ENCODE data around the gene TSHZ2. TPM values are rescaled to one million over a fixed set of nuclear protein-coding genes. Genes with fewer than 3 reads are reported as not detected.

The TSHZ2 gene
- total RNA-seq, 5 donors from 2014 or later (not counting 1 experiment from before 2014, with no cell fraction given) = 20.2 to 42.9 (median 25.8) TPM

DNA sequence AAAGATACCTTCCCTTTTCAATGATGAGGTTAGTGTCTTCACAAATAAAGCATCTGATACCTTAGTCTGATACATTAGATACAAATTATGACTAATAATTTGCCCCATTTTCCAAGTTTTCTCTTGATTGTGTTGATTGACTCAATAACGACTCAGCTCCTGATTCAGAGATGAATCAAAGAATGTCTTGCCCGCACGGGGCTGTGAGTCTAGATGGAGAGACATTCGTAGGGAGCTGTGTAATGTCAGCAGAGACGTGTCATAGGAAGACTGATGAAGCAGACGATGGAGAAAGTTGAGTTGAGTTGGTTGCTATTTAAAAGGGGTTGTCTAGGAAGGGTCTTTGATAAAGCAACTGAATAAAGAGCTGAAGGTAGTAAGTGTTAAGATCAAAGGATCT lies 78.2 kb downstream of the TSHZ2 start:
- WGBS (ENCODE audit: insufficient coverage) = 49% methylated on average over 4 of the region's 6 CpGs
- H3K27me3 Mint-ChIP-seq = no peaks in the 10 kb centered on the region

DNA sequence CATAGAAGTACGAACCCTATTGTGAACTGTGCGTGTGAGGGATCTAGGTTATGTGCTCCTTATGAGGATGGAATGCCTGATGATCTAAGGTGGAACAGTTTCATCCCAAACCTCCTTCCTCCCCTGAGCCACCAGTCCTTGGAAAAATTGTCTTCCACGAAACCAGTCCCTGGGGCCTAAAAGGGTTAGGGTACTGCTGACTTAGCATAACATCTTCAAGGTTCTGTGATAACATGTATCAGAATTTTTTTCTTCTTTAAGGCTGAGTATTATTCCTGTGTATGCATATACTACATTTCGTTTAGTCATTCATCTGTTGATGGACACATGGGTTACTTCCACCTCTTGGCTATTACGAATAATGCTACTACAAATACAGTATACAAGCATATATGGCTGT lies 80.2 kb downstream of the TSHZ2 start:
- peaks cover 21% of the 10 kb centered on the region for H3K36me3 Mint-ChIP-seq
- no peak overlapping the region for H3K27ac ChIP-seq (ENCODE audit: low read length)
- H3K4me1 Mint-ChIP-seq = peaks cover 0 to 17% (median 4%) of the 10 kb centered on the region in 3 donors
- H3K4me1 ChIP-seq (ENCODE audit: control insufficient read depth in 1 of 2, extremely low read depth in 1 of 2, insufficient read depth in 2 of 2, low read length in 2 of 2) = no peaks in the 10 kb centered on the region
- peaks cover 0 to 3% of the 10 kb centered on the region in 2 experiments for H3K27me3 ChIP-seq (replicated peaks in 1 of 2; ENCODE audit: control insufficient read depth in 2 of 2, extremely low read depth in 1 of 2, insufficient read depth in 2 of 2, low read length in 1 of 2)
- no peak overlapping the region for H3K27ac Mint-ChIP-seq
- H3K9me3 ChIP-seq = no peaks in the 10 kb centered on the region
- H3K4me3 Mint-ChIP-seq = no peak overlapping the region
- H3K9me3 Mint-ChIP-seq = peaks cover 2 to 4% (median 3%) of the 10 kb centered on the region in 3 donors
- no CpG with 5 or more reads among the region's 5 CpGs for WGBS (ENCODE audit: insufficient coverage)
- no peaks in the 10 kb centered on the region for H3K27me3 Mint-ChIP-seq
- ChIA-PET CTCF (no interaction called here), POLR2A (no interaction called here)
- no peak for DNase-seq
- no peak for ATAC-seq (replicated peaks in 1 of 4)
- H3K36me3 ChIP-seq (ENCODE audit: control insufficient read depth in 2 of 2, extremely low read depth in 1 of 2, insufficient read depth in 1 of 2, low read length in 1 of 2) = no peaks in the 10 kb centered on the region
- H3K4me3 ChIP-seq (ENCODE audit: control insufficient read depth in 1 of 2, extremely low read depth in 1 of 2, low read length in 1 of 2) = no peak overlapping the region

More for the DNA sequence above, 78.2 kb downstream of the TSHZ2 start:
- Histone ChIP-seq H3K36me3 (ENCODE audit: control insufficient read depth in 2 of 2, extremely low read depth in 1 of 2, insufficient read depth in 1 of 2, low read length in 1 of 2) (no peaks in the 10 kb centered on the region), H3K9me3 (no peaks in the 10 kb centered on the region), H3K27ac (ENCODE audit: low read length) (no peak overlapping the region), H3K4me1 (ENCODE audit: control insufficient read depth in 1 of 2, extremely low read depth in 1 of 2, insufficient read depth in 2 of 2, low read length in 2 of 2) (no peaks in the 10 kb centered on the region), H3K4me3 (ENCODE audit: control insufficient read depth in 1 of 2, extremely low read depth in 1 of 2, low read length in 1 of 2) (no peak overlapping the region), H3K27me3 (replicated peaks in 1 of 2; ENCODE audit: control insufficient read depth in 2 of 2, extremely low read depth in 1 of 2, insufficient read depth in 2 of 2, low read length in 1 of 2) (peaks cover 0 to 3% of the 10 kb centered on the region in 2 experiments)
- DNase-seq (no peak), ATAC-seq (replicated peaks in 1 of 4) (no peak)
- Mint-ChIP-seq H3K4me1 (peaks cover 0 to 15% (median 4%) of the 10 kb centered on the region in 3 donors), H3K36me3 (peaks cover 19% of the 10 kb centered on the region), H3K9me3 (peaks cover 2 to 6% (median 5%) of the 10 kb centered on the region in 3 donors), H3K27ac (no peak overlapping the region), H3K4me3 (no peak overlapping the region)
- CTCF ChIA-PET = no interaction called here
- POLR2A ChIA-PET = no interaction called here

DNA sequence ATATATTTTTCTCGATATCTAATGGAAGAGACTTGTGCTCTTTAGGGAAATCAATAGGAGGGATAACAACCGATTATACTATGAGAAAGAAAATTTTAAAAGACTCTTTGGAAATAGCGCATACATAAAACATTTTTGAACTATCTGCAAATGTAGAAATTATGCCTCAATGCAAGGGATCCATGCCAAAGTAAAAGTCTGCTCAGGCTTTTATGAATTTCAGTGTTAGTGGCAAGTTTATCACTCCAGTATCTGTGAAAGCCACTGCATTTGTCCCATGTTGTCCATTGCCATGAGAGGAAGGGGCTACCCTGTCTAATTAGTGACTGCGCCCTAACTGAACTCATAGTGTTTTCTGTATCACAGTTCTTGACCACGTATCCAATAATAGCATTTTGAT lies 81.4 kb downstream of the TSHZ2 start:
- ChIA-PET CTCF (interaction anchor here in 1 of 2 donors (0.6 kb wide), 1 partner anchor 103 kb away, joined by 3 read pairs; no protein-coding TSS in a partner anchor), POLR2A (no interaction called here)
- ATAC-seq (replicated peaks in 1 of 4) (no peak), DNase-seq (no peak)
- no peaks in the 10 kb centered on the region for H3K36me3 ChIP-seq (ENCODE audit: control insufficient read depth in 2 of 2, extremely low read depth in 1 of 2, insufficient read depth in 1 of 2, low read length in 1 of 2)
- WGBS (ENCODE audit: insufficient coverage) = no CpG with 5 or more reads among the region's 5 CpGs
- H3K4me3 Mint-ChIP-seq = no peak overlapping the region
- H3K4me1 ChIP-seq (ENCODE audit: control insufficient read depth in 1 of 2, extremely low read depth in 1 of 2, insufficient read depth in 2 of 2, low read length in 2 of 2) = no peaks in the 10 kb centered on the region
- peaks cover 0 to 20% (median 4%) of the 10 kb centered on the region in 3 donors for H3K4me1 Mint-ChIP-seq
- peaks cover 11% of the 10 kb centered on the region for H3K36me3 Mint-ChIP-seq
- no peaks in the 10 kb centered on the region for H3K9me3 ChIP-seq
- H3K27me3 ChIP-seq (replicated peaks in 1 of 2; ENCODE audit: control insufficient read depth in 2 of 2, extremely low read depth in 1 of 2, insufficient read depth in 2 of 2, low read length in 1 of 2) = no peaks in the 10 kb centered on the region
- no peaks in the 10 kb centered on the region for H3K9me3 Mint-ChIP-seq
- no peak overlapping the region for H3K27ac ChIP-seq (ENCODE audit: low read length)
- H3K27me3 Mint-ChIP-seq = no peaks in the 10 kb centered on the region
- no peak overlapping the region for H3K27ac Mint-ChIP-seq
- H3K4me3 ChIP-seq (ENCODE audit: control insufficient read depth in 1 of 2, extremely low read depth in 1 of 2, low read length in 1 of 2) = no peak overlapping the region

DNA sequence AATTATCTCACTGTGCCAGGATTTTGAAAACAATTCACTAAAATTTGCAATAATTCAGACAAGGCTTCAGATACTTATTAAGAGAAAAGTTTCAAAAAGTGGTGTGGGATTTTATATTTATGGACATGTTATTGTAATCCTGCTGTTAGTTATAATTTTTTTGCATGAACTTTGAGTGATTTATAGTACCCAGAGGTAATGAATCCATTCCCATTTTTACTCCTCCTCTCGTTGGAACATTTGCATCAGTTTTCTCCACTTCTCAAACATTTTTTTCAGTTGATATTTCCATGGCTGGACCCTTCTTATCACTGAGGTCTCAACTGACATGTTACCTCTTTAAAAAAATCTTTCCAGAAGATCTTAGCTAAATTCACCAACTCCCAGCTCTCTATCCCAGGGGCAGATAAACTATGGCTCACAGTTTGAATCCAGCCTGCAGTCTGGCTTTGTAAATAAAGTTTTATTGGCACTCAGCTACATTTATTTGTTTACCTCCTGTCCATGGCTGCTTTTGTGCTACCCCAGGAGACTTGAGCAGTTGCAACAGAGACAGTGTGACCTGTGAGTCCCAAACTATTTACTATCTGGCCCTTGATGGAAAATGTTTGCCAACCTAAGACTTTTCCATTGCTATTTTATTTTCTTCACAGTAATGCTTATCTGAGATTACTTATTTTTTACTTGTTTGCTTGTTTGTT lies 83.4 kb downstream of the TSHZ2 start:
- ATAC-seq (replicated peaks in 1 of 4) (no peak), DNase-seq (no peak)
- H3K4me1 Mint-ChIP-seq = peaks cover 0 to 28% (median 6%) of the 10 kb centered on the region in 3 donors
- Histone ChIP-seq H3K9me3 (no peaks in the 10 kb centered on the region), H3K27ac (ENCODE audit: low read length) (no peak overlapping the region), H3K4me3 (ENCODE audit: control insufficient read depth in 1 of 2, extremely low read depth in 1 of 2, low read length in 1 of 2) (no peak overlapping the region), H3K27me3 (replicated peaks in 1 of 2; ENCODE audit: control insufficient read depth in 2 of 2, extremely low read depth in 1 of 2, insufficient read depth in 2 of 2, low read length in 1 of 2) (no peaks in the 10 kb centered on the region), H3K4me1 (ENCODE audit: control insufficient read depth in 1 of 2, extremely low read depth in 1 of 2, insufficient read depth in 2 of 2, low read length in 2 of 2) (no peaks in the 10 kb centered on the region), H3K36me3 (ENCODE audit: control insufficient read depth in 2 of 2, extremely low read depth in 1 of 2, insufficient read depth in 1 of 2, low read length in 1 of 2) (no peaks in the 10 kb centered on the region)
- H3K36me3 Mint-ChIP-seq = peaks cover 11% of the 10 kb centered on the region
- H3K27me3 Mint-ChIP-seq = no peaks in the 10 kb centered on the region
- H3K4me3 Mint-ChIP-seq = no peak overlapping the region
- no peaks in the 10 kb centered on the region for H3K9me3 Mint-ChIP-seq
- WGBS (ENCODE audit: insufficient coverage) = 86% methylated on average over 1 of the region's 1 CpG
- CTCF ChIA-PET = no interaction called here
- H3K27ac Mint-ChIP-seq = no peak overlapping the region
- POLR2A ChIA-PET = no interaction called here

GRCh38 chr20:53057579-53057978 lies 85.4 kb downstream of the TSHZ2 start:
- POLR2A ChIA-PET = no interaction called here
- Histone ChIP-seq H3K36me3 (ENCODE audit: control insufficient read depth in 2 of 2, extremely low read depth in 1 of 2, insufficient read depth in 1 of 2, low read length in 1 of 2) (no peaks in the 10 kb centered on the region), H3K4me1 (ENCODE audit: control insufficient read depth in 1 of 2, extremely low read depth in 1 of 2, insufficient read depth in 2 of 2, low read length in 2 of 2) (no peaks in the 10 kb centered on the region), H3K27ac (ENCODE audit: low read length) (no peak overlapping the region), H3K27me3 (replicated peaks in 1 of 2; ENCODE audit: control insufficient read depth in 2 of 2, extremely low read depth in 1 of 2, insufficient read depth in 2 of 2, low read length in 1 of 2) (no peaks in the 10 kb centered on the region), H3K4me3 (ENCODE audit: control insufficient read depth in 1 of 2, extremely low read depth in 1 of 2, low read length in 1 of 2) (no peak overlapping the region), H3K9me3 (no peaks in the 10 kb centered on the region)
- no peak overlapping the region for H3K4me3 Mint-ChIP-seq
- no peaks in the 10 kb centered on the region for H3K27me3 Mint-ChIP-seq
- 78% methylated on average over 2 of the region's 4 CpGs for WGBS (ENCODE audit: insufficient coverage)
- no peak overlapping the region for H3K27ac Mint-ChIP-seq
- no peaks in the 10 kb centered on the region for H3K9me3 Mint-ChIP-seq
- peaks cover 11% of the 10 kb centered on the region for H3K36me3 Mint-ChIP-seq
- CTCF ChIA-PET = no interaction called here
- DNase-seq (no peak), ATAC-seq (replicated peaks in 1 of 4) (no peak)
- H3K4me1 Mint-ChIP-seq = peaks cover 19 to 44% (median 27%) of the 10 kb centered on the region in 3 donors

DNA sequence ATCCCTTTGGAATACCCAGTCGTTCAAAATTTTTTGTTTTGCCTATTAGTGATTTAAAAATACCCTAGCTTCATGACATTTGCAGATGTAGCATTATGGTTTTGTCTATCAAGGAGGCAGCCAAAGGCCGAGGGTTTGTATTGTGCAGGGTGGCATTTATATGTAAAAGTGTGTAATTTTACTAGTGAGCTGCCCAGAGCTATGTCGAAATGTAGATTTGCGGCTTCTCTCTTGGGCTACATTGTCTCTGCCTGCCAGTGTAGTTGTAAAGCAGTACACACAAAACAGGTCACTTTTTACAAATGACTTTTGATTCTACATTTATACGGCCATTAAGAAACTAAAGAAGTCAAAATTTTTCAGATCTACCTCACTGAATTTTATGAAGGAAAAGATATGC lies 87.7 kb downstream of the TSHZ2 start:
- H3K36me3 Mint-ChIP-seq = peaks cover 11% of the 10 kb centered on the region
- CTCF ChIA-PET = no interaction called here
- no peak for ATAC-seq (replicated peaks in 1 of 4)

More for the DNA sequence above, 87.7 kb downstream of the TSHZ2 start:
- peak overlapping the region in 1 of 2 donors; percentile 32 for H3K27ac Mint-ChIP-seq
- H3K4me3 ChIP-seq (ENCODE audit: control insufficient read depth in 1 of 2, extremely low read depth in 1 of 2, low read length in 1 of 2) = no peak overlapping the region
- peaks cover 23 to 48% (median 30%) of the 10 kb centered on the region in 3 donors for H3K4me1 Mint-ChIP-seq
- 83% methylated on average over 1 of the region's 5 CpGs for WGBS (ENCODE audit: insufficient coverage)
- H3K27me3 ChIP-seq (replicated peaks in 1 of 2; ENCODE audit: control insufficient read depth in 2 of 2, extremely low read depth in 1 of 2, insufficient read depth in 2 of 2, low read length in 1 of 2) = no peaks in the 10 kb centered on the region
- no peaks in the 10 kb centered on the region for H3K9me3 Mint-ChIP-seq
- no peak overlapping the region for H3K27ac ChIP-seq (ENCODE audit: low read length)
- no peak for DNase-seq
- H3K36me3 ChIP-seq (ENCODE audit: control insufficient read depth in 2 of 2, extremely low read depth in 1 of 2, insufficient read depth in 1 of 2, low read length in 1 of 2) = no peaks in the 10 kb centered on the region
- POLR2A ChIA-PET = interaction anchor here in 1 of 2 donors (0.6 kb wide), 1 partner anchor 89 kb away, joined by 4 read pairs; no protein-coding TSS in a partner anchor
- H3K9me3 ChIP-seq = no peaks in the 10 kb centered on the region
- H3K4me1 ChIP-seq (ENCODE audit: control insufficient read depth in 1 of 2, extremely low read depth in 1 of 2, insufficient read depth in 2 of 2, low read length in 2 of 2) = no peaks in the 10 kb centered on the region
- no peak overlapping the region for H3K4me3 Mint-ChIP-seq
- no peaks in the 10 kb centered on the region for H3K27me3 Mint-ChIP-seq

Measured in T-cell (primary cell).